HCEC 1CT (cell line): ENCODE measurements around the gene AKAP1.

ENCODE experiments used
- DNase-seq: peaks from one replicate; pipeline ENCODE4 v3.0.0-alpha.2; 2017

The AKAP1 gene

DNA sequence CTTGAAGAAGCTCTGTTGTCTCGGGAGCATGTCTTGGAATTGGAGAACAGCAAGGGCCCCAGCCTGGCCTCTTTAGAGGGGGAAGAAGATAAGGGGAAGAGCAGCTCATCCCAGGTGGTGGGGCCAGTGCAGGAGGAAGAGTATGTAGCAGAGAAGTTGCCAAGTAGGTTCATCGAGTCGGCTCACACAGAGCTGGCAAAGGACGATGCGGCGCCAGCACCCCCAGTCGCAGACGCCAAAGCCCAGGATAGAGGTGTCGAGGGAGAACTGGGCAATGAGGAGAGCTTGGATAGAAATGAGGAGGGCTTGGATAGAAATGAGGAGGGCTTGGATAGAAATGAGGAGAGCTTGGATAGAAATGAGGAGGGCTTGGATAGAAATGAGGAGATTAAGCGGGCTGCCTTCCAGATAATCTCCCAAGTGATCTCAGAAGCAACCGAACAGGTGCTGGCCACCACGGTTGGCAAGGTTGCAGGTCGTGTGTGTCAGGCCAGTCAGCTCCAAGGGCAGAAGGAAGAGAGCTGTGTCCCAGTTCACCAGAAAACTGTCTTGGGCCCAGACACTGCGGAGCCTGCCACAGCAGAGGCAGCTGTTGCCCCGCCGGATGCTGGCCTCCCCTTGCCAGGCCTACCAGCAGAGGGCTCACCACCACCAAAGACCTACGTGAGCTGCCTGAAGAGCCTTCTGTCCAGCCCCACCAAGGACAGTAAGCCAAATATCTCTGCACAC lies 21.2 kb downstream of the AKAP1 start:
- DNase-seq, result no peak

DNA sequence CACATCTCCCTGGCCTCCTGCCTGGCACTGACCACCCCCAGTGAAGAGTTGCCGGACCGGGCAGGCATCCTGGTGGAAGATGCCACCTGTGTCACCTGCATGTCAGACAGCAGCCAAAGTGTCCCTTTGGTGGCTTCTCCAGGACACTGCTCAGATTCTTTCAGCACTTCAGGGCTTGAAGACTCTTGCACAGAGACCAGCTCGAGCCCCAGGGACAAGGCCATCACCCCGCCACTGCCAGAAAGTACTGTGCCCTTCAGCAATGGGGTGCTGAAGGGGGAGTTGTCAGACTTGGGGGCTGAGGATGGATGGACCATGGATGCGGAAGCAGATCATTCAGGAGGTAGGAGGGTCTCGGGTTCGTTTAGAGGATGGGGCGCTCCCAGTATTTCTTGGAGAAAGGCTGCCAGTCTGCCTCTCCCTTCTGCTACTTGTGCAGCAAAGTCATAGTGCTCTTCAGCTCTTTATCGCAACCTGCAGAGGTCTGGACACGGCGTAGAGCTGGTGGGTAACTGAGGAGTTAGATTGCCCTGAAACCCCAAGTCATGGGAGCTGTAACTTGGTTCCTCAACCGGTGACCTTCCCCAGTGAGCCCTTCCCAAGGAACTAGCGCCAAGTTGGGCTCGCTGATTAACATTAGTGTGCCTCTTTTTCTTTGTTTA lies 21.9 kb downstream of the AKAP1 start:
- DNase-seq, result no peak

DNA sequence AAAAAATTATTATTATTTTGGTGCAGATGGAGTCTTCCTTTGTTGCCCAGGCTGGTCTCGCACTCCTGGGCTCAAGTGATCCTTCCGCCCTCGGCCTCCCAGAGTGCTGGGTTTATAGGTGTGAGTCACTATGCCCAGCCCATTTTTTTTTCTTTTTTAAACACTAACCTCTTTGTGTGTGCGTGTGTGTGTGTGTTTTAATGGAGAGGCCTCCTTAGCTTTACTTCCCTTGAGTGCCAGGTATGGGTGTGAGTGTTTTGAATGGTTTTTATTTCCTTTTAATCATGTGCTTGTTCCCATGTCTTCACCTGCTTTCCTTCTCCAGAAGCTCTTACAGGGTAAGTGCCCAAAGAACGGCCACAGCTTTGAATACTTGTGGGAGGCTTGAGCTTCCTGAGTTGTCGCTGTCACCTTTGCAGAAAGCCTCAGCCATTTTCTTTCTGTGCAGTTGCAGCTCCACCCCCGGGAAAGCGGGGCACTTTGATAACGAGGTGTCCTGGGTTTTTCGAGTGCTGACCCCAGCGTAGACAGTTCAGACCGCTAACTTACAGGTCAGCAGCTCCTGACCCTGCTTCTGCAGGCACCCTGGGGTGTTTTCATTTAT lies 22.6 kb downstream of the AKAP1 start:
- DNase-seq, result no peak

DNA sequence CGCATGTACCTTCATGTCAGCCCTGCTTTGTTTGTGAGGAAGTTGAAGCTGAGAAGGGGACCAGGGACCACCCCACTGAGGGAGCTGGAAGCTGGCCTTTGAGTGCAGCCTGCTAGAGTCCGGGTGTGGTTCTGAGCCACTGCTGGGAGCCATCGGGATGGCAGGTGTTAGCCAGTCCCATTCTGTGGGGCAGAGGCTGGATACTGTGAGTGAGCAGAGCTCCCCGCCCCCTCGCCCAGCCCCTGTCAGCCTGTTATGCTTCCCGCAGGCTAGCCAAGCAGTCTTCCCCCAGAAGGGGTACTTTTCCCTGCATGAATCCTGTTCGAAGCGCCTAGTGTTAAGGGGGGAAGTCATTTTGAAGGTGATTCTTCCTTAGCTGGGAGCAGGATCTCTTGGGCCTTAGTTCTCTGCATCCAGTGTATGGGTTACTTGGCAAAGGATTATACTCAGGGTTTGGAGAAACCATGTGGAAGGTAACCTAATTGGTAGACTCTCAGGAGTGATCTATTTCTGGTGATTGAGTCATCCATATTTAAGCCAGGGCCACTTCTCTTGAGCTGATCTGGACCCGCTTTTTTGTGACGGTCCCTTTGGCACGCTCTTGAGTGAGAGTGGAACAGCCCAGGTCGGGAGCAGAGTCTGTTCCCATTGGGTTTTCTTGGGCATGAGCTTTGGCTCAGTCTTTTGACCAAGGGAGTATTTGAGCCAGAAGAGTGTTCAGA lies 23.8 kb downstream of the AKAP1 start:
- DNase-seq, result no peak

DNA sequence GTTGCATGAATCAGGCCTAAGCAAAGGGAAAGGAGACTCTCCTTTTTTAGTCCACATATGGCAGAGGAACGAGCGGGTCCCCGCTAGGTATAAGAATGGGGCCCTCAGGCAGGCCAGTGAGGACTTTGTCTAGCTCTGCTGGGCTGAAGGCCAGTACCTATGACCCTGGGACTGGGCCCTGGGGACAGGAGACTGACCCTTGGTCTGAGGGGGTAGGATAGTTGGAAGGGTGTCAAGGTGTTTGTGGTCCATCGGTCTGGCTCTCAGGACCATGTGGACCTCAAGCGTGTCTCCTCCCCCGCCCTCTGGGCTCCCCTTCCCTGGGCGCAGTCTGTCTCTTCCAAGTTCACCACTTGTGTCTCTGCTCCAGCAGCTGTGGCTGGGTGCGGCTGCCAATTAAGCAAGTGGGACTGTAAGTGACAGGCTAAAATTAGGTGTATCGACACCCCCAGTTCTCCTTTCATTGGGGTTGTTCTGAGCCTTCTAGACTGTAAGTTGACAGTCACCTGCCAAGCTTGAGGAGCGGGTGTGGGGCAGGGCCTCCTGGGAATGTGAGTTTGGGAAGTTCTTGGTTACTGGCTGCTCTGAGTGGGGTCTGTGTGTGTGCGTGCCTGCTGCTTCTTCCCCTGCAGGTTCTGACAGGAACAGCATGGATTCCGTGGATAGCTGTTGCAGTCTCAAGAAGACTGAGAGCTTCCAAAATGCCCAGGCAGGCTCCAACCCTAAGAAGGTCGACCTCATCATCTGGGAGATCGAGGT lies 24.5 kb downstream of the AKAP1 start:
- DNase-seq, result no peak

DNA sequence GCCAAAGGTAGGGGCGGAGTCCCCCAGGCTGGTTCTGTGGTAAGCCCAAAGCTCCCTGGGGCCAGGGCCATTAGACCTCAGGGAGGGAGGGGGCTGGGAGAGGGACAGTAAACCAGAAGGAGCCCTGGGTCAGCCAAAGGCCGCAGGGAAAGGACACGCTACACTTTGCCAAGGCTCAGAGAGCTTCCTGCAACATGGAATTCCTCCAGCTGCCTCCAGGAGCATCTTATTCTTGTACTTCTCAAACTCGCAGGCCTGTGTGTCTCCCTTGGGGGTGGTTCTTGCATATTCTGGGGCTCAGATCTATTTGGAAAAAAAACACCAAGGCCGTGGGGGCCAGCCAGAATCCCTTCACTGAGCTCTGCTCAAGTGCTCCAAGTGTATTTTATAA lies 25.1 kb downstream of the AKAP1 start:
- DNase-seq, result no peak

DNA sequence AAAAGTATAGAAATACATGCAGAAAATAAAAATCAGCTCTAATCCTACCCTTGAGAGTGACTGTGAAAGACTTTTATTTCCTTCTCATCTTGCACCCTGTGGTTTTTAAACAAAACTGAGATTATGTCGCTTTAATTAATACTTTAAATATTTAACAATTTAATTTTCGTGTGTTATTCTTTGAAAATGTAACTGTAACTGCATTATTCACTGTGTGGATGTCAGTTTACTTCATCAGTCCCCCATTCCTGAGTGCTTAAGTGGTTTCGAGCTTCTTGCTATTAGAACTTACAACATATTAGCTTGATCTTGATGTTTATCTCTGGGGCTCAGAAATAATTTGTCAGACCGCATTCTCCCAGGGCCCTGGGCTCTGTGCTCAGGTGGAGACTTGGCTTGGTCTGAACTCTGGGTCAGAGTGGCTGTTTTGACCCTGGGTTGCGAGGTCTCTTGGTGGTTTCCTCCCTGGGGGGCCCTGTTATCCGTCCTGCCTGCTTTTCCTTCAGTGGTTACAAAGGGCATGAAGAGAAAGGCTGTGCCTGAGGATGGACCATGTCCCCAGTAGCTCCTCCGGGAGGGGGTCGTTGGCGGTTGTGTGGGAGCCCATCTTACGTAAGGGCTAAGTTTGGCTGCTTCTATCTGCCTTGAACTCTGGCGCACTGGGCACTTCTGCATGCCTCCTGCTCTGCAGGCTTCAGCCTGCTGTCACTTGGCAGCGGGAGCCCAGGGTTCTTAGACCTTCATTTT lies 25.7 kb downstream of the AKAP1 start:
- DNase-seq, result no peak

DNA sequence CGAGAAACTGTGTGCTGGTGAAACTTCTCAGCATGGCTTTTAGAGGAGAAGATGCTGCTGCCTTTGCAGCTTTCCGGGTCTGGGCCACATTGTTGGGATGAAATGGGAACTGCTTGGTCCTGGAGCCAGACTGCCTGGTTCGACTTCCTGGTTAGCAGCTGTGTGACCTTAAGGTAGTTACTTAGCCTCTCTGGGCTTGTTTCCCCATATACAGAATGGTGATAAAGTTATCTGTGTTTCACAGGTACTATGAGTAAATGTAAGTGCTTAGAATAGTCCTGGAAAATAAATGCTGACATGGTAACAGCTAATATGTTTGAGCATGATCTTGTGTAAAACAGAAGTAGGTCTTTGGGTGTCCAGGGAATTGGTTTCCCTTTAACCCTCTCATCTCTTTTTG lies 26.3 kb downstream of the AKAP1 start:
- DNase-seq, result no peak

DNA sequence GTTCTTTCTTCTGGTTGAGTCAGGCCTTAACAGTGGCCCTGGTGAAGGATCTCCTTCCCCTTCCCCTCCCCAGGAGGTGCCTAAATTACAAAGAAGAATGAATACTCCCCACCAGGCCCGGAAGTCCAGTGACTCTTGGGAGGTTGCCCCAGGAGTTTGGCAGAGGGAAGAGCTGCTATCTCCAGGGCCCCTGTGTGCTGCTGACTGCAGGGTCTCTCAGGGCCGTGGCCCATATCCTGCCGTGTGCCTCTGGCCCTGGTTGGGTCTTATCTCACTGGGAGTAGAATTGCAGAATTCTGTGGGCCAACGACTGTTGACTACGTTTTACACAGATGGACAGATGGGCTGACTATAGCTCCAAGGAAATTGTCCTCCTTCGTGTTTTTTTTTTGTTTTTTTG lies 28.0 kb downstream of the AKAP1 start:
- no peak for DNase-seq

DNA sequence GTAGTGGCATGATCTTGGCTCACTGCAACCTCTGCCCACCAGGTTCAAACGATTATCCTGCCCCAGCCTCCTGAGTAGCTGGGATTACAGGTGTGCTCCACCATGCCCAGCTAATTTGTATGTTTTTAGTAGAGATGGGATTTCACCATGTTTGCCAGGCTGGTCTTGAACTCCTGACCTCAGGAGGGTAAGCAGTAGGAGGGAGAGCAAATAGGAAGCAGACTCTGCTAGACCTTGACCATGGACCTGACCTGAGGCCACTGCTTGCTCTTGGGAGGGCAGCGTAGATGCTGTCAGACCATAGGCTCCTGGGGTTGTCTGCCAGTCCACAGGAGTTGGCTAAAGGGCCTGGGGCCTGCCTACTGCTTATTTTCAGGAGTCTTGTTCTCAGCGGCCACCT lies 28.6 kb downstream of the AKAP1 start:
- no peak for DNase-seq

DNA sequence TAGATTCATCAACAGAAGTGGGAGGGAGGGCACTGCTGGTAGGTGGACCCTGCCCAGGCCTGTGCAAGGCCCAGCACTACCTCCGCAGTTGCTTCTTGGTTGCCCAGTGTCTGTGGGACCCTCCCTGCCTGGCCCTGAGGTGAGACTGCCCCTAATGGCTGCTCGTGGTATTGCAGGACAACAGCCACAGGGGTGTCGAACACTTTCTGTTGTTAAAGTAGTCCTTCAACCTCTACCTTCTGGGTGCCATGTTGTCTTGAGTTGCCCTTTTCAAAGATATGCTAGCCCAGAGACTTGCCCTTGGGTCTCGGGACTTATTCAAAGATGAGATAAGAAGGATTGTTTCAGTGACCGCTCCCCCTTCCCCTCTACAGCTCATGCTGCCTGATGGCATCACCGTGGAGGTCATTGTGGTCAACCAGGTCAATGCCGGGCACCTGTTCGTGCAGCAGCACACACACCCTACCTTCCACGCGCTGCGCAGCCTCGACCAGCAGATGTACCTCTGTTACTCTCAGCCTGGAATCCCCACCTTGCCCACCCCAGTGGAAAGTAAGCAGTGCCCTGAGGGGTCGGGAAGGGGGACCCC lies 29.1 kb downstream of the AKAP1 start:
- DNase-seq, result peak; percentile 3

DNA sequence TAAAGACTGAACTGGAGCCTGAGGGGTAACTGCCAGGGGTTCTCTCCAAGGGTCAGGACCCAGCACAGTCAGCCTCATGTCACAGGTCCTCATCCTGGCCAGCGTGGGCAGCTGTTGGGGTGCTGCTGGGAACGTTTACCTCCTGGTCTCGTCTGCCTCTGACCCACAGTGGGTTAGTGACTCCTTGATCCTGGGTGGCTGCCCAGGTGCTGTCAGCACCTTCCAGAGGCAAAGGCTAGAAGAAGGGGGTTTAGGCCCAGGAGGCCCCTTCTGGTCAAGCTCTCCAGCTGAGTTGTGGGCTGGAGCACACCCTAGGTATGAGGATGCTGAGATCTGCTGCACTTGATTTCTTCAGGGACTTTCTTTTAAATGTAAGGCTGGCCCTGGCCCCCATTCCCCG lies 30.3 kb downstream of the AKAP1 start:
- DNase-seq, result no peak

DNA sequence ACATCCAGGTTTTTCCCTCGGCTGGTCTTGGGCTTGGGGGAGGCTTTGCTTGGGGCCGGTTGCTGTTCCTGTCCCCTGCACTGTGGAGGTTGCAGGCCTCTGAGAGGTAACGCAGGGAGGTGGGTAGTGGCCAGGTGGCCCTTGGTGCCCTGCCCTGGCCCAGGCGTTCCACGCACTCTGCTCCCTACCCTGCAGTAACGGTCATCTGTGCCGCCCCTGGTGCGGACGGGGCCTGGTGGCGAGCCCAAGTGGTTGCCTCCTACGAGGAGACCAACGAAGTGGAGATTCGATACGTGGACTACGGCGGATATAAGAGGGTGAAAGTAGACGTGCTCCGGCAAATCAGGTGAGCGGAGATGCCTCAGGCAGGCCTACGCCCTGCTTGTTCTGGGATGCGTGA lies 30.9 kb downstream of the AKAP1 start:
- no peak for DNase-seq

DNA sequence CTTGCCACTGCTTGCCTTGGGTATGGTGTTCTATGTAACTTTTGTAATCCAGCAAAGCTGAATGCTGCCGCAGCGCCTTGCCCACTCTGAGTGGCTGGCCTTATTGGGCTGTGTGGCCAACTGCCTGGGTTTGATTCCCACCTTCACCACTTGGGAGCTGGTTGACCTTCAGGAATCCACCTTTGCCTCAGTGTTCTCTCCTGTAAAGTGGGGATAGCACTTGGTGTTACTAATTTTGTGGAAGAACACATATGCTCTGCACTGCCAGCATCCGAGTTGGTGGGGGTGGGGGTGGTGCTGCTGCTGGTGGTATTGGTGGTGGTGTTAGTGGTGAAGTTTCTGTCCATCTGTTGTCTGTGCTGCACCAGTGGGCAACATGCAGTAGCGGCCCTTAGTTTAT lies 32.8 kb downstream of the AKAP1 start:
- no peak for DNase-seq

DNA sequence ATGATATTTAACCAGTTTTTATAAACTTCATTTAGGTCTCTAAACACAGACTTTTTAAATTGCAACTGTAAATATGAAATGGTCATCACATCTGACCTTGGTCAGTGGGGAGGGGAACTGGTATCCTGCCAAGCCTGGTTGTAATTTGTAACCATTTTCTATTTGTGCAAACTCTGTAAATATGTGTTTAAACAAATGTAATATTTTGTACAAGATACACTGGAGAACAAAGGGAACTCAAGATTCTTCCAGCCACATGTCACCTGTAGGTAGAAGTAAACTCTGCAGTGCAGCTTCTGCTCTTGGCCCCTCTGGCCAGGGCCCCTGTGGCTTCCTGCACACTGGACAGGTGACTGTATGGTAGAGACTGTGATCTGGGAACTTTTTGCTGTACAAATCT lies 35.8 kb downstream of the AKAP1 start:
- no peak for DNase-seq

DNA sequence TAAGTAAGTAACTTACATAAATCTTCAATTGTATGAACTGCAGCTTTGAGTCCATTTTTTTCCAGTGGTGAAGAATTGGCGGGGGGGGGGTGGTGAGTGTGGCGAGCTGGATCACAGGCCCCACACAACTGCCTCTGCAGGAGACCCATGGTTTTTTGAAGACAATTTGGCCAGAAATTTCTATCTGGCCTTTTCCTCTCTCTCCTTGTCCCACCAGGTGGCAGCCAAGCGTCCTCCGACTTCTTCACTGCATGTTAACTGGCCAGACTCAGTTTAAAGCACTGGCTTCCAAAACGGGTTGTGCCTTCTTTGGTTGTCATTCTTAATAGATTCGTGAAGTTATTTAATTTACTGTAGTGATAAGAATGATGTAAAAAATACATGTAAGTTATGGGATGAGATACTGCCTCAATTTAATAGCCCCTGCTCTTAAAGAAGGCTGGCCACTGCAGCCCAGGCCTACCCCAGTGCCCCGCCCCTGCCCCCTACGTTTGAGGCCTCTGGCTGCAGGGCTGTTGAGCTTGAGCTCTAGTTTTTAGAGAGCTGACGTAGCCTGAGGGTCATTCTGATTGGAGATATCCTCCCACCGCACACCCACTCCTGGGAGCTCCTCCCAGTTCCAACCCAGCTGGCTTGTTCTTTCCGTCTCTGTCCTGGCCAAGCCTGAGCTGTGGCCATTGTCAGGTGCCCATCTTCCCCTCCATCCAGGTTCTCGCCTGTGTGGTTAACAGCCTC lies 36.4 kb downstream of the AKAP1 start:
- peak; percentile 34 for DNase-seq

DNA sequence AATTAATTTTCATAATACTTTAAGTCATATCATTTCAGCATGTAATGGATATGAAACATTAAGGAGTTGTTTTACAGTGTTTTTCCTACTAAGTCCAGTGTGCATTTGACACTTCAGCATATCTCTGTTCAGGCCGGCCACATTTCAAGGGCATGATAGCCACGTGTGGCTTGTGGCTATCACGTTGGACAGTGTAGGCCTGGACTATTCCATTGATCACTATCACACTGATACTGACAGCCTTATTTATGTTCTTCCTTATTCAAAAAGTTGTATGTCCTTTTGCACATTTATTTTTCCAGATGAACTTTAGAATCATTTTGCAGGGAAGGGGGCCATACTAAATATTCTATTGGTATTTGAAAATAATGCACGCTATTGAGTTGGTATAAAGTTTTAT lies 39.0 kb downstream of the AKAP1 start:
- DNase-seq, result no peak

DNA sequence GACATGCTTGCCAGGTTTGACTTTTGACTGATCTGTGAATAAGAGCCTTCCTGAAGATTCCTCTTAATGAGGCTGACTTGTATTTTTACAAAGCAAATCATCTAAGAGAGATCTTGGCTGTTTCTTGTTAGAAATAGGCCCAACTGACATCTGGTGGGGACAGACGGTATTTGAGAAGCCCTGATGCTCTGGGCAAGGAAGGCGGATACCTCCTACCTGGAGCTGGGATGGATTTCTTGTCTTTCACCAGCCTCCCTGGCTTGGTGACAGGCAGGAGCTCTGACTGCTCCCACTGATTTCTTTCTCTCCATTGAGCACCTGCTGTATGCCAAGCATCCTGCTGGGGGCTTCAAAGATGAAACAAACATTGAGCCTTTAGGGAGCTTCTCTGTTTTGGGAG lies 40.4 kb downstream of the AKAP1 start:
- DNase-seq, result no peak

DNA sequence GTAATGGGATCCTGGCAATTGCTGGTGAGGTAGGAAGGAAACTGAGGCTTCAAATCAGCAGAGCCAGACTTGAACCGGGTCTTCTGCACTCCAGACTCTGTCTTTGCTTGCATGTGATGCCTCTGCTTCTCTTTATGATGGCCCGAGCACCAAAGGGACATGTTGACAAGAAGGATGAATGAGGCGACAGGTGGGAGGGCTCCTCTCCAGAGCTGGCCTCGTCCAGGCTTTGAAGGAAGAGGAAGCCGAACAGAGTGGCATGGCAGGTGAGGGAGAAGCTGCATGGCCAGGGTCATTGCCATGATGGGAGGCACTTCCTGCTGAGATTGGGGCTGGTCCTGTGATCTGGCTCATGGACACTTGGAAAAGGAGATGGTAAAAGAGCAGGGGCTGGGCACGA lies 40.8 kb downstream of the AKAP1 start:
- DNase-seq, result no peak

DNA sequence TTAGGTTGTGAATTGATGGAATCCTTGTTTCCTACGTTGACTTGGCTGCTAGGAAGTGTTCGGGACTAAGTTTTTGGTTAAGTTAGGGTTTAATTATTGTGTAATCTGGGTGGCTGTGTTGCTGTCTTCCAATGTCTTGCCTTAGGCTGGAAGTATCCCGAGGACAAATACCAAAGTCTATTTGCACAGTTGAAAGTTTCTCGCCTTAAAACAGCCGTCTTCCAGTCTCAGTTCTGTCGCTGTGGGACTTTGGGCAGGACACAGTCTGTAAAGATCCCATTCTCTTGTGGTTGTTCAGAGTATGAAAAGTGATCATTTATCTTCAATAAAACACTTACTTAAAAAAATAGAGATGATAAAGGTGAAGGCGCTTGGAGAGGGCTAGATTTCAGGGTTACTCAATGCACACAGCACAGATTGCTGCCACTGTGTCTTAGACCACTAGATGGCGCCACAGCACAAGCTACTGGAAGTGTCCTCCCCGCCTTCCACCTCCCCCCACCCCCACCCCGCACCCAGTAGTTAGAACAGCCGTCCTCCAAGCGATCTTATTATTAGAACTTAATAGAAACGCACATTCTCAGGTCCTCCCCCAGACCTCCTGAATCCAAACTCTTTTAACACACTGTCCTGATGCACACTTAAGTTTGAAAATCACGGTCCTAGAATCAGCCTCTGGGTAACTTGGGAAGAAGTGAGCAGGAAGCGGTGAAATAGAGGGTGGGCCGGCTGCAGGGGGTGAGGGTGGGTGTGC lies 45.8 kb downstream of the AKAP1 start:
- peak; percentile 52 for DNase-seq
